Ectodermal cell (in vitro differentiated cells): ENCODE data around the gene PREX1.

Source experiments
- H3K27ac ChIP-seq: 2 replicates; pipeline ENCODE4 v1.7.0; 2013; ENCODE audit warnings: mild to moderate bottlenecking, low read depth, low read length; ENCODE audit not compliant: insufficient read depth, poor library complexity, severe bottlenecking
- H3K27me3 ChIP-seq: 2 replicates; pipeline ENCODE4 v1.7.0; 2013; ENCODE audit warnings: mild to moderate bottlenecking, low read length; ENCODE audit not compliant: insufficient read depth, control insufficient read depth, poor library complexity, severe bottlenecking
- H3K36me3 ChIP-seq: one replicate; pipeline ENCODE4 v1.7.0; 2013; ENCODE audit warnings: low read length; ENCODE audit not compliant: control insufficient read depth, insufficient read depth
- H3K4me1 ChIP-seq: one replicate; pipeline ENCODE4 v1.7.0; 2013; ENCODE audit warnings: low read length; ENCODE audit not compliant: control insufficient read depth, insufficient read depth
- H3K4me3 ChIP-seq: 2 replicates; pipeline ENCODE4 v1.7.0; 2013; ENCODE audit warnings: low read depth, low read length, control low read depth; ENCODE audit not compliant: insufficient read depth
- H3K9me3 ChIP-seq: 2 replicates; pipeline ENCODE4 v1.7.0; 2013; ENCODE audit warnings: mild to moderate bottlenecking, low read length, moderate library complexity; ENCODE audit not compliant: control insufficient read depth
- WGBS, 2 experiments: methylation state at CpG; one replicate each; pipeline ENCODE4 v1.1.7; 2013; ENCODE audit warnings: missing lambda C conversion rate in 2 of 2; 5-methylcytosine and 5-hydroxymethylcytosine counted together

The PREX1 gene

GRCh38 chr20:48742233-48742632, 85.6 kb downstream of the PREX1 start:
- Histone ChIP-seq H3K36me3 (no peaks in the 10 kb centered on the region), H3K9me3 (no peaks in the 10 kb centered on the region), H3K27ac (no peak overlapping the region), H3K27me3 (no peaks in the 10 kb centered on the region), H3K4me3 (no peak overlapping the region), H3K4me1 (peaks cover 14% of the 10 kb centered on the region)
- WGBS, 2 experiments = 92 to 94% methylated on average over 6 of the region's 6 CpGs

GRCh38 chr20:48741669-48742068, 86.1 kb downstream of the PREX1 start:
- H3K27me3 ChIP-seq = no peaks in the 10 kb centered on the region
- no peaks in the 10 kb centered on the region for H3K9me3 ChIP-seq
- no peak overlapping the region for H3K27ac ChIP-seq
- peaks cover 13% of the 10 kb centered on the region for H3K4me1 ChIP-seq
- H3K36me3 ChIP-seq = no peaks in the 10 kb centered on the region
- no peak overlapping the region for H3K4me3 ChIP-seq
- 94 to 96% methylated on average over 9 of the region's 9 CpGs for whole genome bisulfite sequencing, 2 experiments

GRCh38 chr20:48740712-48741111, 87.1 kb downstream of the PREX1 start:
- Histone ChIP-seq H3K9me3 (no peaks in the 10 kb centered on the region), H3K27me3 (no peaks in the 10 kb centered on the region), H3K4me3 (no peak overlapping the region), H3K27ac (no peak overlapping the region), H3K36me3 (no peaks in the 10 kb centered on the region), H3K4me1 (peaks cover 13% of the 10 kb centered on the region)
- 93 to 100% methylated on average over 2 to 6 of the region's 6 CpGs for whole genome bisulfite sequencing, 2 experiments

GRCh38 chr20:48740292-48740649, 87.5 kb downstream of the PREX1 start:
- Histone ChIP-seq H3K4me1 (peaks cover 13% of the 10 kb centered on the region), H3K9me3 (no peaks in the 10 kb centered on the region), H3K4me3 (no peak overlapping the region), H3K36me3 (no peaks in the 10 kb centered on the region), H3K27me3 (no peaks in the 10 kb centered on the region), H3K27ac (no peak overlapping the region)
- WGBS, 2 experiments = 92 to 97% methylated on average over 2 of the region's 2 CpGs

GRCh38 chr20:48739395-48740291, 88.2 kb downstream of the PREX1 start:
- Histone ChIP-seq H3K36me3 (no peaks in the 10 kb centered on the region), H3K27ac (no peak overlapping the region)
- whole genome bisulfite sequencing, 2 experiments = 91 to 94% methylated on average over 8 of the region's 8 CpGs

GRCh38 chr20:48738399-48739304, 89.1 kb downstream of the PREX1 start:
- no peak overlapping the region for H3K27ac ChIP-seq
- peaks cover 13% of the 10 kb centered on the region for H3K4me1 ChIP-seq
- no peak overlapping the region for H3K4me3 ChIP-seq
- no peaks in the 10 kb centered on the region for H3K9me3 ChIP-seq
- H3K36me3 ChIP-seq = no peaks in the 10 kb centered on the region
- WGBS, 2 experiments = 93 to 94% methylated on average over 11 of the region's 11 CpGs
- no peaks in the 10 kb centered on the region for H3K27me3 ChIP-seq

More at GRCh38 chr20:48739395-48740291, 88.2 kb downstream of the PREX1 start:
- Histone ChIP-seq H3K27me3 (no peaks in the 10 kb centered on the region), H3K9me3 (no peaks in the 10 kb centered on the region), H3K4me3 (no peak overlapping the region), H3K4me1 (peaks cover 13% of the 10 kb centered on the region)

- H3K4me3 ChIP-seq = no peak overlapping the region
- peaks cover 13% of the 10 kb centered on the region for H3K4me1 ChIP-seq
- no peak overlapping the region for H3K27ac ChIP-seq
Measured at GRCh38 chr20:48738094-48738398, 89.8 kb downstream of the PREX1 start.

GRCh38 chr20:48737434-48738093, 90.2 kb downstream of the PREX1 start:
- H3K4me1 ChIP-seq = peaks cover 13% of the 10 kb centered on the region
- no peaks in the 10 kb centered on the region for H3K36me3 ChIP-seq

More at GRCh38 chr20:48738094-48738398, 89.8 kb downstream of the PREX1 start:
- 82 to 88% methylated on average over 3 of the region's 3 CpGs for WGBS, 2 experiments
- H3K27me3 ChIP-seq = no peaks in the 10 kb centered on the region
- no peaks in the 10 kb centered on the region for H3K9me3 ChIP-seq
- no peaks in the 10 kb centered on the region for H3K36me3 ChIP-seq

GRCh38 chr20:48736636-48737035, 91.2 kb downstream of the PREX1 start:
- H3K27ac ChIP-seq = no peak overlapping the region
- WGBS, 2 experiments = 95 to 98% methylated on average over 2 of the region's 2 CpGs
- no peaks in the 10 kb centered on the region for H3K27me3 ChIP-seq
- no peaks in the 10 kb centered on the region for H3K36me3 ChIP-seq
- peaks cover 13% of the 10 kb centered on the region for H3K4me1 ChIP-seq
- H3K4me3 ChIP-seq = no peak overlapping the region
- H3K9me3 ChIP-seq = no peaks in the 10 kb centered on the region

More at GRCh38 chr20:48737434-48738093, 90.2 kb downstream of the PREX1 start:
- H3K27ac ChIP-seq = no peak overlapping the region
- no peaks in the 10 kb centered on the region for H3K9me3 ChIP-seq
- 84 to 85% methylated on average over 8 of the region's 8 CpGs for WGBS, 2 experiments
- H3K4me3 ChIP-seq = no peak overlapping the region
- H3K27me3 ChIP-seq = no peaks in the 10 kb centered on the region

- Histone ChIP-seq H3K4me1 (peaks cover 13% of the 10 kb centered on the region), H3K9me3 (no peaks in the 10 kb centered on the region), H3K4me3 (no peak overlapping the region), H3K27me3 (no peaks in the 10 kb centered on the region), H3K36me3 (no peaks in the 10 kb centered on the region), H3K27ac (no peak overlapping the region)
Measured at GRCh38 chr20:48736231-48736630, 91.6 kb downstream of the PREX1 start.
